GM12891 (cell line): ENCODE results near the gene GCHFR.

Source experiments
- PAX5 ChIP-seq: IDR thresholded peaks from 2 replicates; pipeline ENCODE4 v1.6.1; 2011; ENCODE audit warnings: low read length, moderate library complexity, mild to moderate bottlenecking; ENCODE audit not compliant: insufficient read depth, severe bottlenecking
- POLR2A ChIP-seq: IDR thresholded peaks from 2 replicates; pipeline ENCODE4 v1.6.1; 2011; ENCODE audit warnings: low read depth, low read length, control low read depth
- POLR2AphosphoS5 ChIP-seq: IDR thresholded peaks from 2 replicates; pipeline ENCODE4 v1.6.1; 2011; ENCODE audit warnings: low read depth, low read length, control low read depth
- POU2F2 ChIP-seq: IDR thresholded peaks from 2 replicates; pipeline ENCODE4 v1.6.1; 2011; ENCODE audit warnings: low read depth, mild to moderate bottlenecking, control low read depth, low read length, moderate library complexity
- SPI1 ChIP-seq: IDR thresholded peaks from 2 replicates; pipeline ENCODE4 v1.6.1; 2011; ENCODE audit warnings: low read depth, low read length, control low read depth
- TAF1 ChIP-seq: IDR thresholded peaks from 2 replicates; pipeline ENCODE4 v1.6.1; 2011; ENCODE audit warnings: low read depth, low read length, control low read depth

GRCh38 chr15:40799523-40799922, 35.7 kb downstream of the GCHFR start:
- TF ChIP-seq POLR2A (no peak), POLR2AphosphoS5 (no peak), PAX5 (no peak), POU2F2 (no peak), TAF1 (no peak), SPI1 (no peak)
